Thyroid gland (tissue), 4 donors: Measurements from ENCODE around the gene RYR3.

Experiments used
- CTCF ChIP-seq, 6 experiments: fragments of 200-600 bp in 3 of 6; fragments of 450-650 bp in 3 of 6; sonication (generic) in 3 of 6; IDR thresholded peaks; one replicate each; pipeline ENCODE4 v1.5.1; 2016 to 2019; ENCODE audit warnings: antibody characterized with exemption in 6 of 6, mild to moderate bottlenecking in 2 of 6, inconsistent platforms in 1 of 6, moderate library complexity in 1 of 6
- POLR2A ChIP-seq, 2 donors: fragments of 450-650 bp; IDR thresholded peaks; one replicate each; pipeline ENCODE4 v1.6.1; 2017; ENCODE audit warnings: antibody characterized with exemption in 2 of 2, mild to moderate bottlenecking in 2 of 2, moderate library complexity in 1 of 2

- no peak for TF ChIP-seq CTCF (IDR thresholded peaks at IDR 0.05)
- TF ChIP-seq POLR2A (IDR thresholded peaks at IDR 0.05), result no peak
Observed at GRCh38 chr15:33344530-33344929, 33.8 kb downstream of the RYR3 start.
